ENCODE results near the gene TTLL9. TPM values are rescaled to one million over a fixed set of nuclear protein-coding genes. Genes with fewer than 3 reads are reported as not detected.

Gene TTLL9
- total RNA-seq, 1 experiment from 2014 or later: 2.1 TPM

DNA sequence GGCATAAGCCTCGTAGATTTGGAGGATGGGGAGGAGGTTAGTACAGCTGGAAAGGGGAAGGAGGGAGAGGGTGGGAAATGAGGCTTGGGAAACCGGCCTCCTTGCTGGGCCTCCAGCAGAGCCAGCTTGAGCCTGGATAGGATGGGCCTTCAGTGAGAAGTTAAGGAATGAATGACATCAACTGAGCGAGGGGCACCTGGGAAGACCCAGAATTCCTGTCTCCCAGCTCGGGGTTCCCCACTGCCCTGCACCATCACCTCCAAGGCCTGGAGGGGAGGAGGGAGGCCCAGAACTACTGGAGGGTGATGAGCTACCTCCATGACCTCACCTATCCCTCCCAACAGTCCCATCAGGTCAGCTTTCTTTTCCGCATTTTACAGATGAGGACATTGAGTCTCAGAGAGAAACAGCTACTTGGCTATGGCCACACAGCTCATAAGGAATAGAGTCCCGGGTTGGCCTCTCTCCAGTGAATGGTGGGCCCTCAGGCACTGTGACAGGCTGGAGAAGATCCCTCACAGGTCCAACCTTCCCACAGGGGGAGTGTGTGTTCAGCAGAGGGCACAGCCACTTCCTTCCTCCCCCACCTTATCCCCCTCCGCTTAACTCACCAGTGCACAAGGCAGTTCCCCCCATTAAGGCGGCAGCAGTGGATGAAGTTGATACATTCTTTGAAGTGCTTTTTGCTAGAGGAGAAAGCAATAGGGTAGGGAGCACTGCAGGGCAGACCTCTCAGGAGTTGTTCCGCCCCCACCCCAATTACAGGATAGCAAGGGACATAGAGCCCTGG lies 6.9 kb upstream of the TTLL9 start:
- in situ Hi-C loops (cut with HindIII; ENCODE audit: low pct_unique_long_range_greater_than_20kb, low sequenced_read_pairs): no loop called here
- no peaks in the 10 kb centered on the region for H3K27me3 ChIP-seq (ENCODE audit: control insufficient read depth, insufficient read depth, low read length)
- no TSS peak for BruUV-seq (replicated peaks)

DNA sequence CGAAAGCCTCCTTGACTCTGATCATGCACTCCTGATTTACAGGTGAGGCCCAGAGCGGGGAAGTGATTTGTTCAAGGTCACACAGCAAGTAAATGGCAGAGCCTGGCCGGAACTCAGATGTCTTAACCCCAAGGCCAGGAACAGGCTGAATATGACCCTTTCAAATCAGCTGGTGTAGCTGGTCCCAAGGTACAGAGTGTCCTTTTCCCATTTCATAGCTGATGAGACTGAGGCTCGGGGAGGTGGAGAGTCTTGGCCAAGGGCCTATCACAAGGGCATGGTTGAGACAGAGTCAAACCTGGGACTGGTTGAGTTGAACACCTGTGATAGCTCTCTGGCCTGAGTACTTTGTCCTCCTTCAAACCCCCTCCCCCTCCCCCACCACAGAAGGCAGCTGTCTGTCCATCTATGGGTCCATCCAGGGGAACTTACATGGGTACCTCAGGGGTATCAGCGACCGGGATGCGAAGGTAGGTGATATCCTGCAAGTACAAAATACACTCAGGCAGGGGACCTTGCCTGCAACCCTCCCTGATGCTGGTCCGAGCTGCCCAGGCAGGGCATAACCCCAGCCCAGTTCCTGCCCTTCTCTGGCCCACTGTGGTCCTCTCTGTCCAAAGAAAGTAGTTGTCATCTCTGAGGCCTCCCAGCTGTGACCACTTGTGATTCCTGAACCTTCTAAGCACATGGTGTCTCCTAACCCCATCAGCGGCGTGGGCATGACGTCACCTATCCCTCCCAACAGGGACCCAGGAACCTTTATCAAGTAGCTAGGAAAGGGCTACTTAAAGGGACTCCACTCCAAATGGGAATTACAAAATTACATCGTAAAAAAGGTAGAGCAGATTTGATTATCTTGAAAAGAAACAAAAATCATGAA lies 5.7 kb upstream of the TTLL9 start:
- Histone ChIP-seq H3K36me3 (ENCODE audit: control insufficient read depth, insufficient read depth, low read length) (no peaks in the 10 kb centered on the region), H3K4me1 (ENCODE audit: control insufficient read depth, insufficient read depth, low read length) (peaks cover 11% of the 10 kb centered on the region), H3K4me3 (ENCODE audit: low read depth in 2 of 2, low read length in 2 of 2) (no peak overlapping the region), H3K9me3 (ENCODE audit: control insufficient read depth, insufficient read depth, low read depth, low read length) (no peaks in the 10 kb centered on the region), H3K27ac (ENCODE audit: low read length) (no peak overlapping the region), H3K27me3 (ENCODE audit: control insufficient read depth, insufficient read depth, low read length) (no peaks in the 10 kb centered on the region)
- in situ Hi-C loops (cut with HindIII; ENCODE audit: low pct_unique_long_range_greater_than_20kb, low sequenced_read_pairs) (no loop called here), intact Hi-C loops (cut with micrococcal nuclease; ENCODE audit: unreplicated experiment) (no loop called here)
- TF ChIP-seq, protein P1, sequence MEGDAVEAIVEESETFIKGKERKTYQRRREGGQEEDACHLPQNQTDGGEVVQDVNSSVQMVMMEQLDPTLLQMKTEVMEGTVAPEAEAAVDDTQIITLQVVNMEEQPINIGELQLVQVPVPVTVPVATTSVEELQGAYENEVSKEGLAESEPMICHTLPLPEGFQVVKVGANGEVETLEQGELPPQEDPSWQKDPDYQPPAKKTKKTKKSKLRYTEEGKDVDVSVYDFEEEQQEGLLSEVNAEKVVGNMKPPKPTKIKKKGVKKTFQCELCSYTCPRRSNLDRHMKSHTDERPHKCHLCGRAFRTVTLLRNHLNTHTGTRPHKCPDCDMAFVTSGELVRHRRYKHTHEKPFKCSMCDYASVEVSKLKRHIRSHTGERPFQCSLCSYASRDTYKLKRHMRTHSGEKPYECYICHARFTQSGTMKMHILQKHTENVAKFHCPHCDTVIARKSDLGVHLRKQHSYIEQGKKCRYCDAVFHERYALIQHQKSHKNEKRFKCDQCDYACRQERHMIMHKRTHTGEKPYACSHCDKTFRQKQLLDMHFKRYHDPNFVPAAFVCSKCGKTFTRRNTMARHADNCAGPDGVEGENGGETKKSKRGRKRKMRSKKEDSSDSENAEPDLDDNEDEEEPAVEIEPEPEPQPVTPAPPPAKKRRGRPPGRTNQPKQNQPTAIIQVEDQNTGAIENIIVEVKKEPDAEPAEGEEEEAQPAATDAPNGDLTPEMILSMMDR (IDR thresholded peaks at IDR 0.05): no peak
- TF ChIP-seq, protein P2, sequence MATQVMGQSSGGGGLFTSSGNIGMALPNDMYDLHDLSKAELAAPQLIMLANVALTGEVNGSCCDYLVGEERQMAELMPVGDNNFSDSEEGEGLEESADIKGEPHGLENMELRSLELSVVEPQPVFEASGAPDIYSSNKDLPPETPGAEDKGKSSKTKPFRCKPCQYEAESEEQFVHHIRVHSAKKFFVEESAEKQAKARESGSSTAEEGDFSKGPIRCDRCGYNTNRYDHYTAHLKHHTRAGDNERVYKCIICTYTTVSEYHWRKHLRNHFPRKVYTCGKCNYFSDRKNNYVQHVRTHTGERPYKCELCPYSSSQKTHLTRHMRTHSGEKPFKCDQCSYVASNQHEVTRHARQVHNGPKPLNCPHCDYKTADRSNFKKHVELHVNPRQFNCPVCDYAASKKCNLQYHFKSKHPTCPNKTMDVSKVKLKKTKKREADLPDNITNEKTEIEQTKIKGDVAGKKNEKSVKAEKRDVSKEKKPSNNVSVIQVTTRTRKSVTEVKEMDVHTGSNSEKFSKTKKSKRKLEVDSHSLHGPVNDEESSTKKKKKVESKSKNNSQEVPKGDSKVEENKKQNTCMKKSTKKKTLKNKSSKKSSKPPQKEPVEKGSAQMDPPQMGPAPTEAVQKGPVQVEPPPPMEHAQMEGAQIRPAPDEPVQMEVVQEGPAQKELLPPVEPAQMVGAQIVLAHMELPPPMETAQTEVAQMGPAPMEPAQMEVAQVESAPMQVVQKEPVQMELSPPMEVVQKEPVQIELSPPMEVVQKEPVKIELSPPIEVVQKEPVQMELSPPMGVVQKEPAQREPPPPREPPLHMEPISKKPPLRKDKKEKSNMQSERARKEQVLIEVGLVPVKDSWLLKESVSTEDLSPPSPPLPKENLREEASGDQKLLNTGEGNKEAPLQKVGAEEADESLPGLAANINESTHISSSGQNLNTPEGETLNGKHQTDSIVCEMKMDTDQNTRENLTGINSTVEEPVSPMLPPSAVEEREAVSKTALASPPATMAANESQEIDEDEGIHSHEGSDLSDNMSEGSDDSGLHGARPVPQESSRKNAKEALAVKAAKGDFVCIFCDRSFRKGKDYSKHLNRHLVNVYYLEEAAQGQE (IDR thresholded peaks at IDR 0.05; ENCODE audit: insufficient read depth in 1 of 2, low read depth in 2 of 2, low read length in 1 of 2): no peak
- no TSS peak for BruUV-seq (replicated peaks)
- ChIA-PET POLR2A (interaction anchor here (0.8 kb wide), 1 partner anchor 226 kb away, joined by 22 read pairs; no protein-coding TSS in a partner anchor), CTCF (interaction anchor here (0.6 kb wide), 1 partner anchor 88 kb away, joined by 3 read pairs; no protein-coding TSS in a partner anchor)
- DNase-seq (ENCODE audit: low read depth, low spot score) (no peak), ATAC-seq (no peak)

More for the DNA sequence above, 6.9 kb upstream of the TTLL9 start:
- DNase-seq (ENCODE audit: low read depth, low spot score): no peak
- H3K27ac ChIP-seq (ENCODE audit: low read length): no peak overlapping the region
- peaks cover 16% of the 10 kb centered on the region for H3K4me1 ChIP-seq (ENCODE audit: control insufficient read depth, insufficient read depth, low read length)
- CTCF ChIA-PET: interaction anchor here (0.6 to 1.2 kb wide), 2 partner anchors 11 to 787 kb away, joined by 3 to 4 read pairs; no protein-coding TSS in a partner anchor
- H3K4me3 ChIP-seq (ENCODE audit: low read depth in 2 of 2, low read length in 2 of 2): no peak overlapping the region
- no peak for TF ChIP-seq SIN3A (IDR thresholded peaks at IDR 0.05; ENCODE audit: borderline replicate concordance, insufficient read depth, low read depth, low read length)
- TF ChIP-seq, protein P2 (IDR thresholded peaks at IDR 0.05; ENCODE audit: insufficient read depth in 1 of 2, low read depth in 2 of 2, low read length in 1 of 2): no peak
- TF ChIP-seq TCF7L2 (IDR thresholded peaks at IDR 0.05; ENCODE audit: low read depth, low read length): no peak
- TF ChIP-seq POLR2AphosphoS5 (IDR thresholded peaks at IDR 0.05; ENCODE audit: low read depth, low read length): no peak
- TF ChIP-seq, protein P1 (IDR thresholded peaks at IDR 0.05): no peak
- intact Hi-C loops (cut with micrococcal nuclease; ENCODE audit: unreplicated experiment): no loop called here
- ATAC-seq: no peak
- no peaks in the 10 kb centered on the region for H3K9me3 ChIP-seq (ENCODE audit: control insufficient read depth, insufficient read depth, low read depth, low read length)
- H3K36me3 ChIP-seq (ENCODE audit: control insufficient read depth, insufficient read depth, low read length): no peaks in the 10 kb centered on the region
- POLR2A ChIA-PET: interaction anchor here (0.8 to 0.9 kb wide), 3 partner anchors 32 to 228 kb away, joined by 3 to 22 read pairs (median 4); no protein-coding TSS in a partner anchor

Measured in Panc1 (cell line).